Coronary artery (tissue), 2 donors: ENCODE results near the gene FAM181A.

Source experiments
- DNase-seq: peaks from one replicate; pipeline ENCODE4 v3.0.0-alpha.2; 2017; ENCODE audit warnings: low spot score
- H3K27ac ChIP-seq, 2 donors: fragments of 200-600 bp; sonication (generic); one replicate each; pipeline ENCODE4 v1.5.1; 2016 to 2019
- H3K4me3 ChIP-seq: fragments of 200-600 bp; sonication (generic); 2 replicates; pipeline ENCODE4 v1.5.1; 2016; ENCODE audit warnings: mild to moderate bottlenecking, moderate library complexity
- CTCF ChIP-seq: fragments of 200-600 bp; sonication (generic); IDR thresholded peaks from one replicate; pipeline ENCODE4 v1.5.1; 2019; ENCODE audit warnings: antibody characterized with exemption

FAM181A gene

DNA sequence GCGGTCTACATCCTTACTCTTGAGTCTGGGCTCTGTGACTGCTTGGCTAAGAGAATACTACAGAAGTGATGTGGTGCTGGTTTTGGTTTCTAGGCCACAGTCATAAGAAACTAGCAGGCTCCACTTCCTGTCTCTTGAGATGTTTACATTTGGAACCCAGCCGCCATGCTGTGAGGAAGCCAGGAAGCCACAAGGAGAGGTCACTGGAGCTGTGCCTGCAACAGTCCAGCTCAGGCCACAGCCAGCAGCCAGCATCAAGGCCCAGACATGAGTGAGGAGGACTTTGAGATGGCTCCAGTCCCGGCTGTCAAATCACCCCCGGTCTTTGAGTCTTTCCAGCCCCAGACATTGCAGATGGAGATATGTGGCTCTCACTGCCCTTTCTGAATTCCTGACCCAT, 12.9 kb upstream of the FAM181A start:
- no peak overlapping the region for H3K4me3 ChIP-seq
- H3K27ac ChIP-seq = no peak overlapping the region
- no peak for TF ChIP-seq CTCF
- DNase-seq = no peak

- Histone ChIP-seq H3K27ac (no peak overlapping the region), H3K4me3 (no peak overlapping the region)
- TF ChIP-seq CTCF = no peak
- DNase-seq = no peak
Measured at GRCh38 chr14:93915070-93915705, 12.0 kb upstream of the FAM181A start.

GRCh38 chr14:93915800-93916199, 11.3 kb upstream of the FAM181A start:
- H3K4me3 ChIP-seq = no peak overlapping the region
- no peak overlapping the region for H3K27ac ChIP-seq
- no peak for DNase-seq
- no peak for TF ChIP-seq CTCF

GRCh38 chr14:93916498-93916897, 10.6 kb upstream of the FAM181A start:
- H3K27ac ChIP-seq = no peak overlapping the region
- H3K4me3 ChIP-seq = no peak overlapping the region
- no peak for DNase-seq
- TF ChIP-seq CTCF = no peak

- Histone ChIP-seq H3K27ac (no peak overlapping the region), H3K4me3 (no peak overlapping the region)
- TF ChIP-seq CTCF = no peak
- no peak for DNase-seq
Measured at GRCh38 chr14:93917141-93917540, 10.0 kb upstream of the FAM181A start.

GRCh38 chr14:93921001-93921806, 5.9 kb upstream of the FAM181A start:
- DNase-seq = no peak
- Histone ChIP-seq H3K4me3 (no peak overlapping the region), H3K27ac (no peak overlapping the region)
- no peak for TF ChIP-seq CTCF

DNA sequence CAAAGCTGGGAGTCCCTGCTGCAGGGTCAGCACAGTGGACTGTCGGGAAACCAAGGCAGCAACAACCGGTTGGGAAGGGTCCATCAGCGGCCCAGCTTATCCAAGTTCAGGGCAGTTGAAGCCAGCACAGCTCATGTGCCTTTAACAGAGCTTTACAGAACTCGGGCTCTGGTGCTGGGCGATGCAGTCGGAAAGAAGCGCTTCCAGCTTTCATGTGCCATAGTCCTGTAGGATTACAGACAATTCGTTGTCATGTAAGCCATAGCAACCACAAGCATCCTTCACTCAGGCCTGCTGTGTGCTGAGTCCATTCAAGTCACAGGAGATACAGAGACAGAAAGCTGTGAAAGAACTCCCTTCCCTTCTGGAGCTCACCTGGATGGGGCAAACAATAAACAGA, 3.5 kb upstream of the FAM181A start:
- DNase-seq = no peak
- no peak overlapping the region for H3K27ac ChIP-seq
- H3K4me3 ChIP-seq = no peak overlapping the region
- TF ChIP-seq CTCF = no peak
